GM18508 (cell line): Measurements from ENCODE around the gene TKTL1.
"Not testable (repeated sequence)": the region's sequence is repeated elsewhere in the genome, so short reads cannot be mapped to it uniquely, and the experiment has no call there.

Experiments
- ATAC-seq: cut with Tn5 transposase; IDR thresholded peaks from one replicate; pipeline ENCODE4 v1.9.1; 2021; ENCODE audit warnings: moderate number of reproducible peaks; ENCODE audit not compliant: insufficient read depth, unreplicated experiment

The TKTL1 gene, protein sequence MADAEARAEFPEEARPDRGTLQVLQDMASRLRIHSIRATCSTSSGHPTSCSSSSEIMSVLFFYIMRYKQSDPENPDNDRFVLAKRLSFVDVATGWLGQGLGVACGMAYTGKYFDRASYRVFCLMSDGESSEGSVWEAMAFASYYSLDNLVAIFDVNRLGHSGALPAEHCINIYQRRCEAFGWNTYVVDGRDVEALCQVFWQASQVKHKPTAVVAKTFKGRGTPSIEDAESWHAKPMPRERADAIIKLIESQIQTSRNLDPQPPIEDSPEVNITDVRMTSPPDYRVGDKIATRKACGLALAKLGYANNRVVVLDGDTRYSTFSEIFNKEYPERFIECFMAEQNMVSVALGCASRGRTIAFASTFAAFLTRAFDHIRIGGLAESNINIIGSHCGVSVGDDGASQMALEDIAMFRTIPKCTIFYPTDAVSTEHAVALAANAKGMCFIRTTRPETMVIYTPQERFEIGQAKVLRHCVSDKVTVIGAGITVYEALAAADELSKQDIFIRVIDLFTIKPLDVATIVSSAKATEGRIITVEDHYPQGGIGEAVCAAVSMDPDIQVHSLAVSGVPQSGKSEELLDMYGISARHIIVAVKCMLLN

DNA sequence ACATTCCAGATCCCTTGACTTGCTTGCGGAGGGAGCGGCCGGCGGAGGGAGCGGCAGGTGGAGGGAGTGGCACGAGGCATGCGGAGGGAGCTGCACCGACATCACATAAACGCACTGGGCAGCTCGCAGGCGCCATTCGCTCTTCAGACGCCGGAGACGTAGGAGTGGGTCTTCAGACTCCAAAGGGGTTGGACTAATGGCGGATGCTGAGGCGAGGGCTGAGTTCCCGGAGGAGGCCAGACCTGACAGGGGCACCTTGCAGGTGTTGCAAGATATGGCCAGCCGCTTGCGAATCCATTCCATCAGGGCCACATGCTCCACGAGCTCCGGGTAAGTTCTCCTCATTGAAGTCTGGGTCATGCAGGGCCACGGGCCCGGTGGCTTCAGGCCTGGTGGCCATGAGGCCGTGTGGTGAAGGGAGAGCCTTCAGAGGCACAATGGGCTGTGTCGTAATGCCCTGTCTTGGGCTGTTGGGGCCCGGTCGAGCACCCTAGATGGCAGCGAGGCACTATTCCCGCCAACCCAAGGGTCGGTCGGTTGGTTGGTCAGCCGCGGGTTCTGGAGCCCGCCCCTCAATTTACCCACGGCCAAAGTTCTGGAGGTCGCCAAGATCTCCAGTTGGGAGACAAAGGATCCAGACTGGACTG, at the start of gene TKTL1:
TKTL1 (plus strand) TSS at position 132 of the 647 bp plus-strand sequence; CDS start at position 197, 65 bp downstream.
- no peak for ATAC-seq

DNA sequence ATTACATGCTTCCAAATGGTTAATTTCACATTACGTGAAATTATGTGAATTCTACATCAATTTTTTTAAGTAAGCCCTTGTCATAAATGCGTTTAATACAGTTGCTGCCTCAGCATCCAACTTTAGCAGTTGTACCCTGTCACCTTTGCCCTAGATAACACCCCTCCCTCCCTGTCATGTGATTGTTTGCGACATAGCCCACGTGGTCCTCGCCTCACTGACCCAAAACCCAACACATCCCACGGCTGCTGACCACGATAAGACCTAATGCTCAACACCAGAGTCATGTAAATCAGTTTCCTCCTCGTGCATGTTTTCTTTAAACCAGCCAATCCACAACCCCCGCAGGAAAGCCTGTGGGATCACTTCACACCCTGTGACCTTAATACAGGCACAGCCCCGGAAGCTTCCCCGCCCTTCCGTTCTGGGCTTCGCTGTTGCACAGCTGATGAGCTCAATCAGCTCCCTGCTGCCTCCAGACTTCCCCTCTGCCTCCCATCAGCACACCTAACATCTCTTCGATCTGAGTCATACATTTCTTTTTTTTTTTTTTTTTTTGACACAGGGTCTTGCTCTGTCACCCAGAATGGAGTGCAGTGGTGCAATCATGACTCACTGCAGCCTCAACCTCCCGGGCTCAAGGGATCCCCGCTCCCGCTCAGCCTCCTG, 48.1 kb upstream of the TKTL1 start:
- not testable (repeated sequence) for ATAC-seq

DNA sequence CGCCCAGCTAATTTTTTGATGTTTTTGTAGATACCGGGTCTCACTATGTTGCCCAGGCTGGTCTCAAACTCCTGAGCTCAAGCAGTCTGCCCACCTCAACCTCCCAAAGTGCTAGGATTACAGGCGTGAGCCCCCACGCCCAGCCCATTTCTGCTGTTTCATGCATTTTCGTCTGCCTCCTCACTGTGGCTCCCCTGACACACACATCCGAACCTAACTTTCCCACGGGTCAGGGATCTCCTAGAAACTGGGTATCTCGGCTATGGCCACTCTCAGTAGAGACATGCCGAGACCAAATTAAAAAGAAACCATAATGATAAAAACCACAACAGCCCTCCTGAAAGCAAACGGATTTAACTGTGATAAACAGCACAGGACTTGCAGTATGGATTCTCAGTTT, 47.5 kb upstream of the TKTL1 start:
- ATAC-seq = not testable (repeated sequence)

DNA sequence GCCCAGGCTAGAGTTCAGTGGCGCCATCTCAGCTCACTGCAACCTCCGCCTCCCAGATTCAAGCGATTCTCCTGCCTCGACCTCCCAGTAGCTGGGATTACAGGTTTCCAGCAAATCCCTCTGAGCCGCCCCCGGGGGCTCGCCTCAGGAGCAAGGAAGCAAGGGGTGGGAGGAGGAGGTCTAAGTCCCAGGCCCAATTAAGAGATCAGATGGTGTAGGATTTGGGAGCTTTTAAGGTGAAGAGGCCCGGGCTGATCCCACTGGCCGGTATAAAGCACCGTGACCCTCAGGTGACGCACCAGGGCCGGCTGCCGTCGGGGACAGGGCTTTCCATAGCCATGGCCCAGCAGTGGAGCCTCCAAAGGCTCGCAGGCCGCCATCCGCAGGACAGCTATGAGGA, 38.3 kb upstream of the TKTL1 start, which contains the start of gene OPN1MW3:
OPN1MW3 (plus strand) TSS at position 301 of the 400 bp plus-strand sequence; CDS start at position 339, 38 bp downstream.
- not testable (repeated sequence) for ATAC-seq

DNA sequence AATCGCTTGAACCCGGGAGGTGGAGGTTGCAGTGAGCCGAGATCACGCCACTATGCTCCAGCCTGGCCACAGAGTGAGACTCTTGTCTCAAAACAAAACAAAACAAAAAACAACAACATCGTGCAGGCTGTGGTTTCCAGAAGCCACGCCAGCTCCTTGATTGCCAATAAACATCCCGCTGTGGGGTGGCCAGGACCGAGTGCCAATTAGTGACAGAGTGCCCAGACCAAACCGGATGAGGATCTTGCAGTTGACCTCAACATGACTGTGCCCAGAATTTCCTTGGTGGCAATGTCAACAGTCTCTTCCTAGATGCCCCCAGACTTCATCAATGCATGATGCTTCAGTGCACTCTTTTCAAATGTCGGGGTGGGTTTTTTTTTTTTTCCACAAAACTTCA, 36.9 kb upstream of the TKTL1 start:
- ATAC-seq = not testable (repeated sequence)

DNA sequence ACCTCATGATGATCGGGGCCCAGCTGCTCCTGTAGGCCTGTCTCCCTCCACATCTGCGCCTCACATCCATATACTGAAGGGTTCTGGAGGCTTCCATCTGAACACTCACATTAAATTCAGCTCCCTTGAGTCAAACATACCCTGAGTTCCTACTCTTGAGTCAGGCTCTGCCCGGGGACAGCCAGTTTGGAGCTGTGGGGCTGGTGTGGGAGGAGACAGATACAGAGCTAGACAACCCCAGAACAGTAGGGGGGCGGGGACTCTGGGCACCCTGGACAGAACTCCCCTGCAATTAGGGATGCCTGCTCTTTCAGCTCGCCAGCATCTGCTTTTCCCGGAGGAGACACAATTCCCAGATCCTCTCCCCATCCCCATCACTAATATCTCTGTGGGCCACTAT, 32.5 kb upstream of the TKTL1 start:
- not testable (repeated sequence) for ATAC-seq

DNA sequence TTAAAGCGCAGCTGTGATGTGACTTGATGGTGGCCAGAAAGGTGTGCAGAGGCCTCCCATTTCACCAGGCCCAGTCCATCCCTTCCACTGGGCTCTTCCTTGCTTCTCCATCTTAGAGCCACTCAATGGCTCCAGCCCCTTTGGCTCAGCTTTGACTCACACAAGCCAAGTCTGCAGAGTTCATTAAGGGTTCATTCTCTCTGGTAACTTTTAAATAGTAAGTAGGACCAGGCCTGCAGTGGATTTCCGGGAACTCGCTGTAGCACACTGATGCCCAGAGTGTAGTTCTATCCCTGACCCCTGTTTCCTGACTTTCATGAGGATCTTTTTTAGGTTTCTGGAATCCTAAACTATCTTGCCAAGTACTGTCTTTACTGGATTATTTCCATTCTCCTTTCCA, 26.4 kb upstream of the TKTL1 start:
- ATAC-seq = not testable (repeated sequence)

DNA sequence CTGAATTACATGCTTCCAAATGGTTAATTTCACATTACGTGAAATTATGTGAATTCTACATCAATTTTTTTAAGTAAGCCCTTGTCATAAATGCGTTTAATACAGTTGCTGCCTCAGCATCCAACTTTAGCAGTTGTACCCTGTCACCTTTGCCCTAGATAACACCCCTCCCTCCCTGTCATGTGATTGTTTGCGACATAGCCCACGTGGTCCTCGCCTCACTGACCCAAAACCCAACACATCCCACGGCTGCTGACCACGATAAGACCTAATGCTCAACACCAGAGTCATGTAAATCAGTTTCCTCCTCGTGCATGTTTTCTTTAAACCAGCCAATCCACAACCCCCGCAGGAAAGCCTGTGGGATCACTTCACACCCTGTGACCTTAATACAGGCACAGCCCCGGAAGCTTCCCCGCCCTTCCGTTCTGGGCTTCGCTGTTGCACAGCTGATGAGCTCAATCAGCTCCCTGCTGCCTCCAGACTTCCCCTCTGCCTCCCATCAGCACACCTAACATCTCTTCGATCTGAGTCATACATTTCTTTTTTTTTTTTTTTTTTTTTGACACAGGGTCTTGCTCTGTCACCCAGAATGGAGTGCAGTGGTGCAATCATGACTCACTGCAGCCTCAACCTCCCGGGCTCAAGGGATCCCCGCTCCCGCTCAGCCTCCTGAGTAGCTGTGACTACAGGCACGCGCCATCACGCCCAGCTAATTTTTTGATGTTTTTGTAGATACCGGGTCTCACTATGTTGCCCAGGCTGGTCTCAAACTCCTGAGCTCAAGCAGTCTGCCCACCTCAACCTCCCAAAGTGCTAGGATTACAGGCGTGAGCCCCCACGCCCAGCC, 10.9 kb upstream of the TKTL1 start:
- ATAC-seq = not testable (repeated sequence)

DNA sequence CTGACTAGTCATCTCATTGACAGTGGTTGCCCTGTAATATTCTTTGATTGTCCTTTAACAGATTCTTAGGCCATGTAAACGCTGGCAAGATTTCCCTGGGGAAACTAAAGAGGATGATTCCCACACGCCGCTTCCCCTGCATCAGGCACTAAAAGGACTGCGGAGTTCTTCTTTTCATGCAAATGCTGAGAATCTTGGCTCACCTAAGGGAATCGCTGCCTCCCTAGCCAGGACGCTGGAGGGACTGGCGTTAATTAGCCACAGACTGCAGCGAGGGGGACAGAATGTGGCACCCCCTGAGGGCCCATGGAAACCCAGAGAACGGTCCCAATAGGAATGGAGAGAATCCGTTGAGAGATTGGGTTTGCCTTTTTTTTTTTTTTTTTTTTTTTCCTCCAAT, 9.2 kb upstream of the TKTL1 start:
- ATAC-seq = not testable (repeated sequence)

DNA sequence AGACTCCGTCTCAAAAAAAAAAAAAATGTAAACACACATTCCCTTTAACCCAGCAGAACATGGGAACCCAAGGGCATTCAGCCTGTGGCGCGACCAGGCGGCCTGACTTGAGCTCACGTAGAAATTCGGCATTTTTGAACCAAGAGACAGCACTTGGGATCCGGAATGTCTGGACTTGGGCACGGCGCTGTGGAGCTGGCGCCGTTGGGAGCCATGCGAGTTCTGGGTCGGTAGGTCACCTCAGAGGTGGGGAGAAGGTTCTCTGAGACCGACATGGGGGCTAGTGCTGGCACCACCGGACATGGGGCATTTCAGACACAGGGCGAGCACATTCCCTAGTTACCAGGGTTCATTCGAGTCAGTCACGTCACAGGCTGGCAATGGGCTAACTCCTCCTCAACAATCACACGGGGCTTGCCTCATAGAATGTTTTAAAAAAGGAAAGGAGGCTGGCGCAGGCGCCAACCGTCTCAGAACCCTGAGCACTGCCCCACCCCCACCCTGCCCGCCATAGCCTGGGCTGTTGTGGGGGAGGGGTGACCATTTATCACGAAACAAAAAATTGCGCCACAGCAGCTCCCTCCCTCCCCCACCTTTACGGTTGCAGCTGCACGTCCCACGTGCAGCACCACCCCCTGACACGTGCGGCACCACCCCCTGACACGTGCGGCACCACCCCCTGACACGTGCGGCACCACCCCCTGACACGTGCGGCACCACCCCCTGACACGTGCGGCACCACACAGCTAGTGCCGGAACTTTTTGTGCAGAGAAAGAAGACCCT, 612 bp upstream of the TKTL1 start, which contains the start of gene TEX28:
TEX28 (minus strand) TSS at position 334 of the 784 bp plus-strand sequence. CDS start 3,007 bp downstream, outside the sequence.
- ATAC-seq = no peak

DNA sequence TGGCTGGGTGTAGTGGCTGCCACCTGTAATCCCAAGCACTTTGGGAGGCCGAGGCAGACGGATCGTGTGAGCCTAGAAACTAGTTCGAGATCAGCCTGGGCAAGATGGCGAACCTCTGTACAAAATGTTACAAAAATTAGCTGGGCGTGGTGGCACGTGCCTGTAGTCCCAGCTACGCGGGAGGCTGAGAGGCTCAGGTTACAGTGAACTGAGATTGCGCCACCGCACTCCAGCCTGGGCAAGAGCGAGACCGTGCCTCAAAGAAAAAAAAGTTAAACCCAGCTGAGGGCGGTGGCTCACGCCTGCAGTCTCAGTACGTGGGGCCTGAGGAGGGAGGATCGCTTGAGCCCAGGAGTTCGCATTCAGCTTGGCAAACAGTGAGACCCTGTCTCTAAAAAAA, 1.1 kb downstream of the TKTL1 start:
- no peak for ATAC-seq

DNA sequence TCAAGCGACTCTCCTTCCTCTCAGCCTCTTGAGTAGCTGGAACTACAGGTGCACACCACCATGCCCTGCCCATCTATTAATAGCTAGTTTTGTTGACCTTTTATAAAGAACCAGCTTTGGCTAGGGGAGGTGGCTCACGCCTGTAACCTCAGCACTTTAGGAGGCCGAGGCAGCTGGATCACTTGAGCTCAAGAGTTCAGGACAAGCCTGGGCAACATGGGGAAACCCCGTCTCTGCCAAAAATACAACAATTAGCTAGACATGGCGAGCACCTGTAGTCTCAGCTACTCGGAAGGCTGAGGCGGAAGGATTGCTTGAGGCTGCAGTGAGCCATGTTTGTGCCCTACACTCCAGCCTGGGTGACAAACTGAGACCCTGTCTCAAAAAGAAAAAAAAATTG, 2.7 kb downstream of the TKTL1 start:
- ATAC-seq = no peak

DNA sequence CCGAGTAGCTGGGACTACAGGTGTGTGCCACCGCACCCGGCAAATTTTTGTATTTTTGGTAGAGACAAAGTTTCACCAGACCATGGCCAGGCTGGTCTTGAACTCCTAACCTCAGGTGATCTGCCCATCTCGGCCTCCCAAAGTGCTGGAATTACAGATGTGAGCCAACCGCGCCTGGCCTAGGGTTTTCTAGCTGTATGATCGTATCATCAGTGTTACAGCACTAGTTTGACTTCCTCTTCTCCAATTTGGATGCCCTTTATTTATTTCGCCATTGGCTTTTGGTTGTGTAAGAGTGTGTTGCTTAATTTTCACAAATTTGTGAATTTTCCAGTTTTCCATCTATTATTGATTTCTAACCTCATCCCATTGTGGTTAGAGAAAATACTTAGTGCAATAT, 5.2 kb downstream of the TKTL1 start:
- no peak for ATAC-seq

DNA sequence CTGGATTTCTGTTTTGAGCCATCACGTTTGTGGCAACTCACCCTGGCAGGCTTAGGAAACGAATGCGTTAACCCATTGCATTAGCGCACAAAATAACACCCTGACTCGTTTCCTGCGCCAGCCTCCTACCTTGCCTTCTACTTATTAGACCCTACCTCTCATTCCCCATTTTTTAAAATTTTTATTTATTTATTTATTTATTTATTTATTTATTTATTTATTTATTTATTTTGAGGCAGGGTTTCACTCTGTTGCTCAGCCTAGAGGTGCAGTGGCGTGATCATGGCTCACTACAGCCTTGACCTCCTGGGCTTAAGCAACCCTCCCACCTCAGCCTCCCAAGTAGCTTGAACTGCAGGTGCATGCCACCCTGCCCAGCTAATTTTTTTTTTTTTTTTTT, 7.4 kb downstream of the TKTL1 start:
- ATAC-seq = not testable (repeated sequence)

DNA sequence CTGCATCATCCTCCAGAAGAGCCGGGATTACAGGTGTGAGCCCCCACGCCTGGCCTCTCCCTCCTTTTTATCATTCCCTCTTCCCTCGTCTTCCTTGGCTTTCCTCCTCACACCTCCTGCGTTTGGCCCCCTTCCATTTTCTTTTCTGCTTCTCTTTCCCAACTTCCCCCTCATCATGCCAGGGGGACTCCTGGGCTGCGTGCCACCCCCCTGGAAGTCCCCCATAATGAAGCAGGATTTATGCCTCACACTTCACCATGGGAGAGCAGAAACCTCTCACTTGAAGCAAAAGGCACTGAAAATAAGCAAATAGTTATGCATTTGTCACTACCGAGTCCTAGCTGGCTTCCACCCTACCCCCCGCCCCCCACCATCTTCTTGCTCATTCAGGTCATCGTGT, 7.9 kb downstream of the TKTL1 start:
- no peak for ATAC-seq

DNA sequence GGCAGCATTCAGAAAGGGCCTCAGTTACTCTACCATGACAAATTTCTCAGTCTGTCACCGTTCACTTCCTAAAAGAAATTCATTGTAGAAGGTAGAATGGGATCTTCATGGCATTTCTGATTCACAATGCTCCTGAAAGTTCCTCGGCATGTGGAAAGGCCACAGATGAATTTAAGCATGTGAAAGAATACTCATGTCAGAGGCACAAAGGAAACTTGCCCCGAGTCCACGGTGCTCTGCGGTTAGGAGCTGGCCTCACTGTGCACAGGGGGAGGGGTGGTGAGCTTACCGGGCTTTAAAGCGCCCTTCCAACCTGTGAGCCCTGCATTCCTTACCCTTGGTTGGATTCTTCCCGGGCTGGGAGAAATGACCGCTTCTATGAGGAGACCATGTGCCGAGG, 9.3 kb downstream of the TKTL1 start:
- ATAC-seq = no peak

DNA sequence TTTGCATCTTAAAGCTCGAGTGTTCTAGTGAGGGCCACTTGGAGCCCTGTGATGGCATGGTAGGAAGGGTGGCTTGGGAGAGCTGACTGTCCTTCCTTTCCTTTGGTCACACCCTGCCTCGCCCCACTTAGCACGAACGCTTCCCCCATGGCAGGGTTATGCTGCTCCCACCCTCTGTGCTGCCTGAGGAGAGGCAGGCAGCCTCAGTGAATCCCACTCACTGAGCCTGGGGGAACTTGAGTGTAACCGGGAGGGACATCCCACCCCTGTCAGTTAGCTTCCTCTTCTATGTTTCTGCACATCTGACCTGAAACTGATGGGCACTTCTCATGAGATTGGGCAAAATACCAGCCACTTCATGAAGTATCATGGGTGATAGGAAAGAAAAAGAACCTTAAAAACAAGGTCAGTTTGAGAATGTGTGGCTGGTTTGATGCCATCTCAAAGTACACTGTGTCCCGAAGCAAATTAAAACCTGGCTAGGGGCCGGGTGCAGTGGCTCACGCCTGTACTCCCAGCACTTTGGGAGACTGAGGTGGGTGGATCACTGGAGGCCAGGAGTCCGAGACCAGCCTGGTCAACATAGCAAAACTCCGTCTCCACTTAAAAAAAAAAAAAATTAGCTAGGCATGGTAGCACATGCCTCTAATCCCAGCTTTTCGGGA, 10.1 kb downstream of the TKTL1 start:
- no peak for ATAC-seq

DNA sequence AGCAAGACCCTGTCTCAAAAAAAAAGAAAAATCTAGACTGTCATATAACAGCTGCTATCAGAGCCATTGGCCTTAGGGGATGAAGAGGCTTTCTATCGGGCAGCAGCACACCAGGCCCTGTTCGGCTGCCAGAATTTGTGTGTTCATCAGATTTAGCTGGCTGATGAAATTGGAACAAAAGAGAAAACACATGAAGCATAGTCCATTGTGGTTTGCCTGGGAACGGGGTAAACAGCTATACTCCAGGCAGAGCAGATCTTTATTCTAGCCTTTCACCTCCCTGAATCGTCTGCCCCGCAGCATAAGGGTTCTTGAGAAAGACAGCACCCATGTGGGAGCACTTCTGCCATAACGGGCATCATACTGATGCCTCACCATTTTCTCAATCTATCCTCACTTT, 11.6 kb downstream of the TKTL1 start:
- ATAC-seq = no peak
